Progenitor cell of endocrine pancreas (in vitro differentiated cells): ENCODE results near the gene MMP23B. TPM values are rescaled to one million over a fixed set of nuclear protein-coding genes. Genes with fewer than 3 reads are reported as not detected.
A peak's percentile ranks its signal among the peaks of the same experiment; 100 is the strongest.

Experiments used
- DNase-seq: peaks from one replicate; pipeline ENCODE4 v3.0.0; 2021; ENCODE audit warnings: low spot score; ENCODE audit not compliant: unreplicated experiment
- H3K27ac Mint-ChIP-seq: 2 replicates; pipeline ENCODE4 v1.8.0; 2021; ENCODE audit warnings: mild to moderate bottlenecking, moderate library complexity, mixed read lengths
- H3K27me3 Mint-ChIP-seq: 2 replicates; pipeline ENCODE4 v1.8.0; 2021; ENCODE audit warnings: mixed read lengths
- H3K36me3 Mint-ChIP-seq: 2 replicates; pipeline ENCODE4 v1.8.0; 2022; ENCODE audit warnings: mixed read lengths; ENCODE audit not compliant: insufficient read depth
- H3K4me1 Mint-ChIP-seq: 2 replicates; pipeline ENCODE4 v1.8.0; 2021; ENCODE audit warnings: low read depth, mixed read lengths
- H3K4me3 Mint-ChIP-seq: 2 replicates; pipeline ENCODE4 v1.8.0; 2021; ENCODE audit warnings: low read depth, mild to moderate bottlenecking, moderate library complexity, mixed read lengths
- H3K9me3 Mint-ChIP-seq: 2 replicates; pipeline ENCODE4 v1.8.0; 2021; ENCODE audit warnings: low read depth, mixed read lengths
- CTCF ChIP-seq: fragments of 200-600 bp; sonication (generic); IDR thresholded peaks from one replicate; pipeline ENCODE4 v1.5.0; 2021; ENCODE audit warnings: antibody characterized with exemption, mild to moderate bottlenecking; ENCODE audit not compliant: unreplicated experiment
- total RNA-seq: library from RNA; stranded (reverse); gene quantifications from 2 replicates; pipeline ENCODE4 v1.2.1, GENCODE V29; 2021

The MMP23B gene
- total RNA-seq, 1 donor from 2014 or later = 4.4 TPM

GRCh38 chr1:1601564-1602303 lies 30.2 kb upstream of the MMP23B start:
- peaks cover 47% of the 10 kb centered on the region for H3K27me3 Mint-ChIP-seq
- H3K36me3 Mint-ChIP-seq = no peaks in the 10 kb centered on the region

GRCh38 chr1:1602304-1602967 lies 29.5 kb upstream of the MMP23B start:
- no peak for DNase-seq

More at GRCh38 chr1:1601564-1602303, 30.2 kb upstream of the MMP23B start:
- H3K27ac Mint-ChIP-seq = no peak overlapping the region
- peaks cover 3% of the 10 kb centered on the region for H3K4me1 Mint-ChIP-seq
- no peak for TF ChIP-seq CTCF
- DNase-seq = no peak
- no peaks in the 10 kb centered on the region for H3K9me3 Mint-ChIP-seq
- no peak overlapping the region for H3K4me3 Mint-ChIP-seq

GRCh38 chr1:1602968-1603506 lies 28.9 kb upstream of the MMP23B start:
- Mint-ChIP-seq H3K27ac (no peak overlapping the region), H3K4me3 (no peak overlapping the region), H3K36me3 (no peaks in the 10 kb centered on the region), H3K9me3 (no peaks in the 10 kb centered on the region), H3K4me1 (peaks cover 3% of the 10 kb centered on the region), H3K27me3 (peaks cover 42% of the 10 kb centered on the region)
- DNase-seq = no peak
- TF ChIP-seq CTCF = no peak

More at GRCh38 chr1:1602304-1602967, 29.5 kb upstream of the MMP23B start:
- Mint-ChIP-seq H3K36me3 (no peaks in the 10 kb centered on the region), H3K9me3 (no peaks in the 10 kb centered on the region), H3K27me3 (peaks cover 47% of the 10 kb centered on the region), H3K27ac (no peak overlapping the region), H3K4me3 (no peak overlapping the region), H3K4me1 (peaks cover 3% of the 10 kb centered on the region)
- no peak for TF ChIP-seq CTCF

- no peaks in the 10 kb centered on the region for H3K36me3 Mint-ChIP-seq
- H3K27ac Mint-ChIP-seq = no peak overlapping the region
Measured at GRCh38 chr1:1603671-1604373, 28.2 kb upstream of the MMP23B start.

More at GRCh38 chr1:1603671-1604373, 28.2 kb upstream of the MMP23B start:
- Mint-ChIP-seq H3K4me3 (peak overlapping the region; percentile 24), H3K4me1 (peaks cover 2% of the 10 kb centered on the region), H3K27me3 (peaks cover 34% of the 10 kb centered on the region), H3K9me3 (no peaks in the 10 kb centered on the region)
- no peak for DNase-seq
- TF ChIP-seq CTCF = no peak
